DMS114 treated with DMSO at 0.1 percent for 48 hours (cell line): Measurements from ENCODE around the gene AIF1L.

ENCODE experiments used
- DNase-seq: peaks from one replicate; lab custom pipeline; 2025; ENCODE audit not compliant: unreplicated experiment; lab: John Stamatoyannopoulos, UW

Gene AIF1L

DNA sequence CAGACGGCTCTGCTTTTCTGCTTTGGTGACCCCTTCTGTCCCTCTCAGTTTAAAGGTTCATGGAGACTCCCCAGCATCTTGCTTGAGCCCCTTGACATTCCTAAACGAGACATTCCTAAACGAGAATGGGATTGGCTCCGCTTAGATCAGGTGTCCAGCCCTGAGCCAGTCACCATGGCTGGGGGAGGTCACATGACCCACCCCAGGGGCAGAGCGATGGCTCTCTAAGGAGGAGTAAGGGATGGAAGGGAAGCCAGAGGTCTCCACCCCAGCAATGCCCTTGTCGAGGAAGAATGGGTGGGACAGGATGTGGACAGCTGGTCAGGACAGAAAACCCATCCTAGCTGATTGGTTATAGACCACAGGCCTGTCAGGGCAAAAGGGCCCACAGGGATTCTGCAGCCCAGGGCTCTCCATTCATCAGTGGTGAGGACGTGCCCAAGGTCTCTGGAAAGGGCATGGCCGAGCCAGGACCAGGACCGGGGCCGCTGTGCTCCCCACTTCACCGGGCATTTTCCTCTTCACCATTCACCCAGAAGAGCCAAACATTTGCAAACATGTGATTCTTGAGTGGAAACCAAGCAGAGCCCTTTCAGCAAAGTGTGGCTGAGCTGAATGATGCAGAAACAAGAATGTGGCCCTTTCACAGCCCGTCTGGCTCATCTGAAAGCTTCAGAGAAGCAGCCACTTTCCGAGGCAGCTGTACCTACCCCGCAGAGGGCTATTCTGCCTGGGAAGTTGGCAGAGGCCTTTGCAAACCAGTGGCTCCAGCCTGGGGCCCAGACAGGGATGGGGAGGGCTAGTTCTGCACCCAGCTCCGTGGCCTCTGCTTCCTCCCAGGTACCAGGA, 19.8 kb upstream of the AIF1L start:
- DNase-seq, result no peak

DNA sequence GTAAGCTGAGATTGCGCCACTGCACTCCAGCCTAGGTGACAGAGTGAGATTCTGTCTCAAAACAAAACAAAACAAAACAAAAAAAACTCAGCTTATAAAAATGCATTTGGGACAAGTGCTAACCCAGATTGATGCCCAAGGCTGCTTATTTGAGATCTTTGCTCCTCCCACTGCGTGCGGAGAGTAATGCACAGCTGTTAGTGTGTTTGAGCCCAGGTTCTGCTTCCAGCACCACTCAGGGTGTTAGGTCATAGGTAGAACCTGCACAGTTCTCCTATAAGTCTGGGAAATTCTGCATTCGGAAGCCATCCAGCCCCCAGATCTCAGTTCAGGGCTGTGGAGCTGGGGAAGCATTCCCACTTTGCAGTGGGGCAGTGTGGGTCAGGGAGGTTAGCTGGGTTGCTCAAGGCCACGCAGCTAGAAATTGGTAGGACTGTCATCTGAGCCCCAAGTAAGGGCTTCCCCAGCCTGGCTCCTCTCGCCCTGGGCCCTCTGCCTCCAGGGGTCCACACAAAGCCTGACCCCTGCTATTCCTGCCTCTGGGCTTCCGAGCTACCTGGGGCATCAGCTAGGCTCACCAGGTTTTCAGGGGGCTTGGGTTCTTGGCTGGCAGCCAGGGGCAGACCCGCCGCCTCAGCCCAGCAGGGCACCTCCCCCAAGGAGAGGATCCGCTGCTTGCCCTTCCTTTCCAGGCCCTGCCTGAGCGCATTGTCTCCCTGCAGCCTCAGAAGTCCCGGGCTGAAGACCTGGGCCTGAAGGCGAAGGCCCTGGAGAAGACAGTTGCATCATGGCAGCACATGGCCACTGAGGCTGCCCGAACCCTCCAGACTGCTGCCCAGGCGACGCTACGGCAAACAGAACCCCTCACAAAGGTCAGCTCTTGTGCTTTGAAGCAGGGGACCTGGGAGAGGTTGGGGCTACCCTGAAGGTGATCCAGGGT, 17.6 kb upstream of the AIF1L start:
- no peak for DNase-seq

DNA sequence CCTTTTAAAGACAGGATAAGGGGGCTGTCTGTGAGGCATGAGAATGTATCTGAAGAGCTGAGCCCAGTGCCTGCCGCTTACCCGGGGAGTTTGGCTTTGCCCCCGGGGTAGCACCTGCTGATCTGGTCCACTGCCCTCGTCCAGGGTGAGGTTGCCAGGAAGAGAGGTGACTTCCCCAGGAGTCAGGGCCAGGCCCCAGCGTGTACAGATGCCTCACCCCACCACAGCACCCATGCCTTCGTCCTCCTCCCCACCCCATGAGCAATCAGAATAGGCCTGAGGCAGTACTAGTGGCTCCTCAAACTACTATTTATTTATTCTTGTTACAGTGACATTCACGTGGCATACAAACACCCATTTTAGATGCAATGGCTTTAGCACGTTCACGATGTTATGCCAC, 15.7 kb upstream of the AIF1L start:
- no peak for DNase-seq

DNA sequence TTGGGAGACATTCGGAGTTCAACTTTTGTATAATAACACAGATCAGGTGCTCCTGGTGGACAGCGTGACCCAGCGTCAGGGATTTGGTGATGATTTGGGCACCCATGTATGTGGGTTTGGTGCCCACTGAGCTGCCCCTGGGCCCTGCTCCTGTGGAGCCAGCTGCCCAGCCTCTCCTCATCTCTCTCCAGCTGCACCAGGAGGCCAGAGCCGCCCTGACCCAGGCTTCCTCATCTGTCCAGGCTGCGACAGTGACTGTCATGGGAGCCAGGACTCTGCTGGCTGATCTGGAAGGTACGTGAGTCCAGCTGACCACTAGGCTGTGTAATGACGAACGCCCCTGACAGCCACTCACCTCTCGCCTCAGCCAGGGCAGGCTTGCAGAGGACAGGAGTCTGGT, 14.5 kb upstream of the AIF1L start:
- no peak for DNase-seq

DNA sequence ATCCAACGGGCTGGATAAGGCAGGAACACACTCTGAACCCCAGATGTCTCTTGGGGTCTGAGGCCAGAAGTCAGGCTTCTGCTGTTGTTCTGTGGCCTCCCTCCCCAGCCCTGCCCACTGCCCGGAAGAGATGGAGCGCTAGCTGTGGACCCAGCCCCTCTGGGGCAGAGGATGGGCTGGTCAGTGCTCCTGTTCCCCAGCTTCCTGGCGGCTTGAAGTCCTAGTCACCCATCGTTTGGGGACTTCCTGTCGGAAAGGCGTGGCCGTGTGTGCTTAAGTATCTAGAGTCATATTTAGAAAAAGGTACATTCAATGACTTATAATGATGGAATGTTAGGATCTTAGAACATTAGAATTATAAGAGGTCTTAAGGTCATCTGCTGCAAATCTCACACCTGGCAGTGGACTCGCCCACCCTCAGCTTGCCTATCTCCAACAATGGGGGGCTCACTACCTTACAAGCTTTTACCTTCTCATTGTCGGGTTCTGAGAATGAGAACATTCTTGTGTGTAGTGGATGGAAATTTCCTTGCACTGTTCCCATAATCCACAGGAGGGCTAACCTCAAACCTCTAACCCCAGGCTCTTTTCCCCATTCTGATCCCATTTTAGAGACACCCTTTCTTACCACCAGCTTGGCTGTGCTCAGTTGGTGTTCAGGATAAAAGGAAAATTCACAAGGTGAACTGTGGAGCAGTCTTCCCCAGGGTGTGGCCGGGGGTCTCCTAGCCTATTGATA, 13.4 kb upstream of the AIF1L start:
- no peak for DNase-seq

GRCh38 chr9:131084661-131085369, 11.5 kb upstream of the AIF1L start:
- DNase-seq, result no peak

DNA sequence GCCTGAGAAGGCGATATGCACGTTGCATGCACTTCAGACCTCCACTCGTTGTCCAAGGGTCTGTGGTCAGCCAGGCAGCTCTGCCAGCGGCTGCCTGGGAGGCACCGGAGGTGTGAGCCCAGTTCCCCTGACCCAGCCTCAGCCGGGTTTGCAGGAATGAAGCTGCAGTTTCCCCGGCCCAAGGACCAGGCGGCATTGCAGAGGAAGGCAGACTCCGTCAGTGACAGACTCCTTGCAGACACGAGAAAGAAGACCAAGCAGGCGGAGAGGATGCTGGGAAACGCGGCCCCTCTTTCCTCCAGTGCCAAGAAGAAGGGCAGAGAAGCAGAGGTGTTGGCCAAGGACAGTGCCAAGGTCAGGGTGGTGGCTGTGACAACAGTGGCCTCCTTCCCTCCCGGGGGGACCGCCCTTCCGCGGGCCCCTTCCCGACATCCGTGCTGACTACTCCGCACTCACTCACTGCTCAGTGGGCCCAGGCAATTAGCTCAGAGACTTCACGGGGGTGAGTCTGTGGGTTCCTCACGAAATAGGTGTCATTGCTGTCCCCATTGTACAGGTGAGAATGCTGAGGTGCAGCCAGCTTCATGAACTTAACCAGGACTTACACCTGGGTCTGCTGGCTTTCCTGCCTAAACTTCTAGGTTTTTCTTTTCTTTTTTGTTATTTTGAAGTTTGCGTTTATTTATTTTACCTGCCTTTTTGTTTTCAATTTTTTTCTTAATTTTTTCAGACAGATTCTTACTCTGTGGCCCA, 10.8 kb upstream of the AIF1L start:
- no peak for DNase-seq

GRCh38 chr9:131087354-131087893, 8.9 kb upstream of the AIF1L start:
- no peak for DNase-seq

DNA sequence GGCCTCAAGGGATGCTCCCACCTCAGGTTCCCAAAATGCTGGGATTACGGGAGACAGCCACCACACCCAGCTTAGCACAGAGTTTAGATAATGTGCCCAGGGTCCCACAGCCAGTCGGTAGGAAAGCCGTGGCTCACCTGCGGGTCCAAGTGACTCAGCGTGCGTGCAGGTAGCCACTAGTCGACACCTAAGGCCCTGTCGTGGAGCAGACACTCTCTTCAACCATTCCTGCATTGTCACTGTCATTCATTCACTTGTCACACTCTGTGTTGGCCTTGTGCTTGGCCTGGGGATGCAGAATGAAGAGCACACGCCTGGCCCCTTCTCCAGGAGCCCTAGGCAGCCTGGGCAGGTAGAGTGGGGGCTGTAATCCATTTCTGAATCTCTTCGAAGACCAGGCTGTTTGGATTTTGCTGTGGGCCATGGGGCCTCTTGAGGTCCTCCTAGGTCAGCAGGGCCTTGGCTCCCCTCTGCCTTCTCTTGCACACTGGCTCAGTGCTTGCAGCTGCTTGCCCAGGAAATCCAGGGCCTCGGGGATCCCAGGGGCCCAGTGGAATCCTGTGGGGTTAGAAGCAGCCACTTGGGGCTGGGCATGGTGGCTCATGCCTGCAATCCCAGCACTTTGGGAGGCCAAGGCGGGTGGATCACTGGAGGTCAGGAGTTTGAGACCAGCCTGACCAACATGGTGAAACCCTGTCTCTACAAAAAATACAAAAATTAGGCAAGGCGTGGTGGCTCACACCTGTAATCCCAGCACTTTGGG, 6.1 kb upstream of the AIF1L start:
- DNase-seq, result no peak

DNA sequence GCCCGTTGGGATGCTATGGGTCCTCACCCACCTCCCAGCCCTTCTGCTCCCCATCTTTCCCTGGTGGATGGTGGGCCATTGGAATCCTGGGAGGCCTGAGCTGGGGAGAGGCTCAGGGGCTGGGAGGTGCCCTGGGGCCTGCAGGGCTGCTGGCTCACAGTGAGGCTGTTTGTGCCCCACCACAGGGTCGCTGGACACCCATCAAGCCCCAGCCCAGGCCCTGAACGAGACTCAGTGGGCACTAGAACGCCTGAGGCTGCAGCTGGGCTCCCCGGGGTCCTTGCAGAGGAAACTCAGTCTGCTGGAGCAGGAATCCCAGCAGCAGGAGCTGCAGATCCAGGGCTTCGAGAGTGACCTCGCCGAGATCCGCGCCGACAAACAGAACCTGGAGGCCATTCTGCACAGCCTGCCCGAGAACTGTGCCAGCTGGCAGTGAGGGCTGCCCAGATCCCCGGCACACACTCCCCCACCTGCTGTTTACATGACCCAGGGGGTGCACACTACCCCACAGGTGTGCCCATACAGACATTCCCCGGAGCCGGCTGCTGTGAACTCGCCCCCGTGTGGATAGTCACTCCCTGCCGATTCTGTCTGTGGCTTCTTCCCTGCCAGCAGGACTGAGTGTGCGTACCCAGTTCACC, 4.9 kb upstream of the AIF1L start:
- no peak for DNase-seq

- DNase-seq, result no peak
Measured at GRCh38 chr9:131092030-131092429, 4.3 kb upstream of the AIF1L start.

DNA sequence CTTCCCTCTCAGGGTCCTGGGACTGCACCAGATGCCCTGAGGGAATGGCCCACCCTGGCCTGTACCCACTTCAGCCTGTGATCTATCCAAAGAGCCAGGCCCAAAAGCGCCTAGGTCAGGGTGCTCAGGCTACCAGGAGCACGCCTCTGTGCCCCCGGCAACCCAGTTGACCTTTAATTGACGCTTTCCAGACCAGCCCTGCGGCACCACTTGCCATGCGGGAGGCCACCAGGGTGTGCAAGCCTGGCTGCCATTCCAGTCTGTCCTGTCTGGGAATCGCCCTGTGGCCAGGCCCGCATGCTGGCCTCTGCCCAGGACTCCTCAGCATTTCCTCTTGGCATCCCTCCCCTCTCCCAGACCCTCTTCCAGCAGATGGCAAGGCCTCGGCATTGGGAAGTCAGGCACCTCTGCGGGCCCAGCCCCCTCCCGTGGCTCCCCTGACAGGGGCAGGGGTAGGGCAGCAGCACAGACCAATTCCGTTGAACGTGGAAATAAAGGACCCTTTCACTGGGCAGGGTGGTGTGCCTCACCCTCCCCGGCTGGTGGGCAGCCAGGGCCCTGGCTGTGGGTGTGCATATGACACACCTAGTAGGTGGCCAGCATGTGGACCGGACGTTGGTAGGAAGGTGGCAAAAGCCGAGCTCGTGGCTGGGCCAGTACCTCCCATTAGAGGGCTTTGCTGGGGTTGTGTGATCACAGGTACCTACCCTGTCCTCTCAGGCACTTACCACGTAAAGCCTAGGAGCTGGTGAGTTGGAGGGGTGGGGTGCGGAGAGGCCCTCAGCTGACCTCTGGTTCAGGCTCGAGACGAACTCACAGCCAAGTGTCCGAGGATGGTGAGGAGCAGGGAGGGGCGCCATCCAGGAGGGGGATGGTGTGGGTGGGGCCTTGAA, 3.5 kb upstream of the AIF1L start:
- no peak for DNase-seq

- DNase-seq, result no peak
Measured at GRCh38 chr9:131094015-131094414, 2.3 kb upstream of the AIF1L start.

DNA sequence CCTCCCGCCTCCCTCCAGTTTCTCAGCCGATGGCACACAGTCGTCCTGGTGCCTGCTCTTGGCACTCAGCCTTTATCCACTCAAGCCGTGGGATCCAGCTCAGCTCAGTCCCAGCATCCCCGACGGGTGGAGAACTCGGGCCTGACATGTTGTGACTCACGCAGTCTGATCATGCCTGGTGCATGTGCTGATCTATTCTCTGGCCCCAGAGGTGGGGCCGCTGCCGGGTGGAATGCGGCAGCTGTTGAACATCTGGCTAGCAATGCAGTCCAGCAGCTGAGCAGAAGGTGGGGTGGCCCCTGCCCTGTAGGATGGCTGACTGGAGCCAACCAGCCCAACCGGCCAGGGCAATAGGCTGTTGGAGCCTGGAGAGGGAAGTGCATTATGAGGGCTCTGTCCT, 1.7 kb upstream of the AIF1L start:
- DNase-seq, result no peak

GRCh38 chr9:131095666-131096268, 564 bp upstream of the AIF1L start:
- no peak for DNase-seq

DNA sequence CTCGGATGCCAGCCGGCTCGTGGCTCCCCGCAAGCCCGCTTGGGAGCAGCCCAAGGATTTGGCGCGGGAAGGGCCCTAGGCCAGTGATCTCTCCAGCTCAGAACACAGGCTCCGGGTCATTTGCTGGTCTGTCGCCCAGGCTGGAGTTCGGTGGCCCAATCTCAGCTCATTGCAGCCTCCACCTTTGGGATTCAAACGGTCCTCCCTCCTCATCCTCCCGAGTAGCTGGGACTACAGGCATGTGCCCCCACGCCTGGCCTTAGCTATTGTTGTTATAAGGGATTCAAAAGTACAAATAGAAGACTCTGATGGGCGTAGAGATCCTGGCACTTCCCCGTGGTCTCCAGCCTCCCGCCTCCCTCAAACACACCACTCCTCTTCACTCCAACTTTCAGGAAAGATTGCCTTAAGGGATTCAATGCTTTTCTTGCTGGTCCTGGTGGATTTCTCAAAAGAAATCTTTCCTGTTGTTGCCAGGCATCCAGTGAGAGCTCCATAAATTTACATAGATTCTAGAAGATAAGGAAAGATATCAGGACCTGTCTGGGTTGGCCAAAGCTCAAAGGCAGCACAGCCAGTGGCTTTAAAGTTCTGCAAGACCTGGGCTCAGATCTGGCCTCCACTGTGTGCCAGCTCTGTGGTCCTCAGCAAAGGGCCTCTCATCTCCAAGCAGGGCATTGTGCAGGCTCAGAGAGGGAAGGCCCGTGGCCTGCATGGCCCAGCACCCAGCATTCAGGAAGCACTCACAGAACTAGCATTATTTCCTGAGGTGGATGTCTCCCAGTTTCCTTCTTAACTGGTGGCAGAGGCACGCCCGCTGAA, 1.0 kb downstream of the AIF1L start:
- DNase-seq, result no peak
